NCI-H460 (cell line): ENCODE data around the gene RETREG3. TPM values are rescaled to one million over a fixed set of nuclear protein-coding genes. Genes with fewer than 3 reads are reported as not detected.
"Not testable (repeated sequence)": the region's sequence is repeated elsewhere in the genome, so short reads cannot be mapped to it uniquely, and the experiment has no call there.

ENCODE experiments used
- DNase-seq: peaks from one replicate; pipeline ENCODE4 v3.0.0-alpha.2; 2016; ENCODE audit warnings: low read depth; ENCODE audit errors: extremely low read depth
- total RNA-seq: library from RNA; depleted of rRNA; stranded (reverse); fragments of >200 nt; shearing (Covaris generic); gene quantifications from 2 replicates; pipeline ENCODE4 v1.2.3, GENCODE V29; 2014

RETREG3 gene
- total RNA-seq, 1 experiment from 2014 or later: 35.5 TPM

DNA sequence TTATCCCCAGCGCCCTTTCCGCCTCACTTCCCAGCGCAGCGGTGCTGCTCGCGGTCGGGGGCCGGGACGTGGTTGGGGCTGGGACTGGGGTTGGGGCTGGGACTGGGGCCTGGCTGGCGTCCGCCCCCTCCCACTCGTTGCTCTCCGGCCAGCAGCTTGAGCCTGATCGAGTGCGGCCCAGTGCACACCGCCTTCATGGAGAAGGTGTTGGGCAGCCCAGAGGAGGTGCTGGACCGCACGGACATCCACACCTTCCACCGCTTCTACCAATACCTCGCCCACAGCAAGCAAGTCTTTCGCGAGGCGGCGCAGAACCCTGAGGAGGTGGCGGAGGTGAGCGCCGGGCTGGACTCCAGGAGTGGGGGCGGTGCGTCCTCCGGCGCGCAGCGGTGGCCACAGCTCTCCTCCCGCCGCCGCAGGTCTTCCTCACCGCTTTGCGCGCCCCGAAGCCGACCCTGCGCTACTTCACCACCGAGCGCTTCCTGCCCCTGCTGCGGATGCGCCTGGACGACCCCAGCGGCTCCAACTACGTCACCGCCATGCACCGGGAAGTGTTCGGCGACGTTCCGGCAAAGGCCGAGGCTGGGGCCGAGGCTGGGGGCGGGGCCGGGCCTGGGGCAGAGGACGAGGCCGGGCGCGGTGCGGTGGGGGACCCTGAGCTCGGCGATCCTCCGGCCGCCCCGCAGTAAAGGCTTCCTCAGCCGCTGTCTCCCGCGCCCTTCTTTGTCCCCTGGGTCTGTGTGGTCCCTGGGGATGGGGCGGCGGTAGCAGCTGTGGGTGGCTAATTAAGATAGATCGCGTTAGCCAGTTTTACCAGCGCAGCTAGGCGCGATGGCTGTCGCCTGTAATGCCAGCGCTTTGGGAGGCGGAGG, 54.7 kb downstream of the RETREG3 start:
- DNase-seq: peak; percentile 54

GRCh38 chr17:42553866-42554249, 55.3 kb downstream of the RETREG3 start:
- no peak for DNase-seq

DNA sequence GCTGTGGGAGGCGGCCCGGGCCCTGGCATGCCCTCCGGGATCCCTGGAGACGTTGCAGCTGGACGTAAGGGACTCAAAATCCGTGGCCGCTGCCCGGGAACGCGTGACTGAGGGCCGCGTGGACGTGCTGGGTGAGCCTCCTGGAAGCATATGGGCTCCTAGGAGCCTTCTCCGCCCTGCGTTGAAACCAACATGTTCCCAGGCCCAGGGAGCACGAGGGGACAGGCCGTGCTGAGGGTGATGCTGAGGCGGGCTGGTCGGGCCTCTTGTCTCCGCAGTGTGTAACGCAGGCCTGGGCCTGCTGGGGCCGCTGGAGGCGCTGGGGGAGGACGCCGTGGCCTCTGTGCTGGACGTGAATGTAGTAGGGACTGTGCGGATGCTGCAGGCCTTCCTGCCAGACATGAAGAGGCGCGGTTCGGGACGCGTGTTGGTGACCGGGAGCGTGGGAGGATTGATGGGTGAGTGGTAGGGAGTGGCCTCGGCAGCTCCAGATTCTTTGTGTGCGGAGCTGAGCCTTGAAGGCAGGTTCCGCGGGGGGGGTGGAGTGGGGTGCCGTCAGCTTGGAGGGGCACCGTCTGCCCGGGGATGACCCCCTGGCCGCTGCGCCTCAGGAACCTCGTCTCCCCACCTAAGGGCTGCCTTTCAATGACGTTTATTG, 55.9 kb downstream of the RETREG3 start:
- DNase-seq: no peak

GRCh38 chr17:42552736-42553135, 56.4 kb downstream of the RETREG3 start, which contains the start of gene HSD17B1:
HSD17B1 (plus strand) TSS chr17:42552923; CDS start chr17:42552934, 11 bp downstream.
- not testable (repeated sequence) for DNase-seq

GRCh38 chr17:42548993-42549755, 60.0 kb downstream of the RETREG3 start:
- no peak for DNase-seq

GRCh38 chr17:42548070-42548837, 60.9 kb downstream of the RETREG3 start:
- peak; percentile 70 for DNase-seq

DNA sequence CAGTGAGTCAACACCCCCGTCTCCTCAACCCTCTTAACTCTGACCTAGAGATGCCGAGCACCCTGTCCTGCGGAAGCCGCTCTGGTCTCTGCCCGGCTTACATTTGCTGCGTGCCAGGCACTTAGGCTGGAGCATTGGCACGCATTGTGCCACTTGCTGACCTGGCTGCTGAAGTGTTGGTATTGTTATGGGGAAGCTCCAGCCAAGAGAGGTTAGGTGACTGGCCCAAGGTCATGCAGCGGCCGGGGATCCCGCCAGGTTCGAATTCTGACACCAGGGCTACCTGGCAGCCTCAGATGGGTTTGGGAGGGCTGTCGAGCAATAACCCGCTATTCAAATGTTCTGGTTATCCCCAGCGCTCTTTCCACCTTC, 61.5 kb downstream of the RETREG3 start:
- no peak for DNase-seq

DNA sequence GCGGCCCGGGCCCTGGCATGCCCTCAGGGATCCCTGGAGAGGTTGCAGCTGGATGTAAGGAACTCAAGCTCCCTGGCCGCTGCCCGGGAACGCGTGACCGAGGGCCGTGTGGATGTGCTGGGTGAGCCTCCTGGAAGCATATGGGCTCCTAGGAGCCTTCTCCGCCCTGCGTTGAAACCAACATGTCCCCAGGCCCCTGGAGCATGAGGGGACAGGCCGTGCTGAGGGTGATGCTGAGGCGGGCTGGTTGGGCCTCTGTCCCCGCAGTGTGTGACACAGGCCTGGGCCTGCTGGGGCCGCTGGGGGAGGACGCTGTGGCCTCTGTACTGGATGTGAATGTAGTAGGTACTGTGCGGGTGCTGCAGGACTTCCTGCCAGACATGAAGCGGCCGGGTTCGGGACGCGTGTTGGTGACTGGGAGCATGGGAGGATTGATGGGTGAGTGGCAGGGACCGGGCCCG, 62.1 kb downstream of the RETREG3 start:
- no peak for DNase-seq

DNA sequence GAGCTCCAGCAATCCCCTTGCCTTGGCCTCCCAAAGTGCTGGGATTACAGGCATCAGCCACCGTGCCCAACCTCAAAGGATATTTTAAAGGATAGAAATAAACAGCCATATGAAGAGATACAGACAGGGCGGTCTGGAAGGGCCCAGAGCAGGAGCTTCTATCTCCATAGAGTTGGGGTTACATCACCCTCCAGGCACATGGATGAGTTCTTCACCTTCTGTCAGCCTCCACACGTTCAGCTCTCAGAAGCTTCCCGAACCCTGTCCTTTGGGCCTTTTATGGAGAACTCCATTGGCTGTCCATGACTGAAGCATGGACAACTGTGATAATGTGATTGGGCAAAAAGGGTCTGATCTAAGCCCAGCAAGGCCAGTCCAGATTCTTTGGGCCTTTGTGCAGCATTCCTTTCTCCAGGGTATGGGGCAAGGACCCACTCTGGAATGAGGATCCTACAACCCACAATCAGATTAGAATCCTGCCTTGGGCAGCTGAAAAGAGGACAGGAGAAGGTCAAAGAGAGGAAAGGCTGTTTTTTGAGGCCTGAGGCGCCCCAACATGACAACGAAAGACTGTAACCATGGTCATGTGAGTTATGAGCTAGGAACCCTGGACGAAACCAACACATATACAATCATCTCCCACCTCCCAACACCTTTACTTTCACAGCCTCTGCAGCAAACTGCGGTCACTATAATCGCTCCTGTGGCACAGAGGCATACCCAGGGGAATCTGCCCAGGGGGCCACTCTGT, 63.2 kb downstream of the RETREG3 start:
- DNase-seq: not testable (repeated sequence)

- DNase-seq: no peak
Measured at GRCh38 chr17:42544874-42545283, 64.3 kb downstream of the RETREG3 start.

DNA sequence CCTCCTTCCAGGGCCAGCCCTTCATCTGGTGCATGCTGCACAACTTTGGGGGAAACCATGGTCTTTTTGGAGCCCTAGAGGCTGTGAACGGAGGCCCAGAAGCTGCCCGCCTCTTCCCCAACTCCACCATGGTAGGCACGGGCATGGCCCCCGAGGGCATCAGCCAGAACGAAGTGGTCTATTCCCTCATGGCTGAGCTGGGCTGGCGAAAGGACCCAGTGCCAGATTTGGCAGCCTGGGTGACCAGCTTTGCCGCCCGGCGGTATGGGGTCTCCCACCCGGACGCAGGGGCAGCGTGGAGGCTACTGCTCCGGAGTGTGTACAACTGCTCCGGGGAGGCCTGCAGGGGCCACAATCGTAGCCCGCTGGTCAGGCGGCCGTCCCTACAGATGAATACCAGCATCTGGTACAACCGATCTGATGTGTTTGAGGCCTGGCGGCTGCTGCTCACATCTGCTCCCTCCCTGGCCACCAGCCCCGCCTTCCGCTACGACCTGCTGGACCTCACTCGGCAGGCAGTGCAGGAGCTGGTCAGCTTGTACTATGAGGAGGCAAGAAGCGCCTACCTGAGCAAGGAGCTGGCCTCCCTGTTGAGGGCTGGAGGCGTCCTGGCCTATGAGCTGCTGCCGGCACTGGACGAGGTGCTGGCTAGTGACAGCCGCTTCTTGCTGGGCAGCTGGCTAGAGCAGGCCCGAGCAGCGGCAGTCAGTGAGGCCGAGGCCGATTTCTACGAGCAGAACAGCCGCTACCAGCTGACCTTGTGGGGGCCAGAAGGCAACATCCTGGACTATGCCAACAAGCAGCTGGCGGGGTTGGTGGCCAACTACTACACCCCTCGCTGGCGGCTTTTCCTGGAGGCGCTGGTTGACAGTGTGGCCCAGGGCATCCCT, 65.7 kb downstream of the RETREG3 start:
- no peak for DNase-seq

- DNase-seq: no peak
Measured at GRCh38 chr17:42541041-42541833, 67.9 kb downstream of the RETREG3 start.

- not testable (repeated sequence) for DNase-seq
Measured at GRCh38 chr17:42540558-42540957, 68.6 kb downstream of the RETREG3 start.

- no peak for DNase-seq
Measured at GRCh38 chr17:42538482-42538881, 70.7 kb downstream of the RETREG3 start.

GRCh38 chr17:42537826-42538451, 71.2 kb downstream of the RETREG3 start:
- no peak for DNase-seq

- DNase-seq: no peak
Measured at GRCh38 chr17:42537156-42537805, 71.9 kb downstream of the RETREG3 start.
